Naive thymus-derived CD4-positive, alpha-beta T cell (primary cell): ENCODE data around the gene RASA4B. TPM values are rescaled to one million over a fixed set of nuclear protein-coding genes. Genes with fewer than 3 reads are reported as not detected.
"Not testable (repeated sequence)": the region's sequence is repeated elsewhere in the genome, so short reads cannot be mapped to it uniquely, and the experiment has no call there.

Experiments
- ATAC-seq: fragments of 150-1000 bp; cut with Tn5 transposase; 2 replicates; pipeline ENCODE4 v1.10.0; 2021; ENCODE audit warnings: mild to moderate bottlenecking, moderate library complexity
- CTCF ChIA-PET: fragments of 350-600 bp; sonication (Branson Sonifier 250); formaldehyde crosslinking; loops from one replicate; lab custom pipeline; 2021; ENCODE audit warnings: antibody characterized with exemption; lab: Charles Lee
- POLR2A ChIA-PET: fragments of 350-600 bp; sonication (Branson Sonifier 250); formaldehyde crosslinking; loops from one replicate; lab custom pipeline; 2021; ENCODE audit warnings: antibody characterized with exemption, inconsistent platforms; lab: Charles Lee
- DNase-seq, 9 donors: peaks; one replicate each; pipeline versions ENCODE4 v3.0.0 to v3.0.0-alpha.2; 2020 to 2022; ENCODE audit warnings: mixed read lengths in 1 of 9
- H3K27ac ChIP-seq: one replicate; pipeline ENCODE4 v1.7.0; 2013; ENCODE audit warnings: mild to moderate bottlenecking, low read depth, low read length, moderate library complexity
- H3K27me3 ChIP-seq, 2 donors: one replicate each; pipeline ENCODE4 v1.7.0; 2013; ENCODE audit warnings: low read length in 2 of 2, mild to moderate bottlenecking in 2 of 2, moderate library complexity in 2 of 2; ENCODE audit not compliant: control insufficient read depth in 2 of 2, insufficient read depth in 2 of 2
- H3K36me3 ChIP-seq, 3 experiments: 1 replicate in 2 of 3; 2 replicates in 1 of 3; pipeline ENCODE4 v1.7.0; 2013; ENCODE audit warnings: low read length in 3 of 3, mild to moderate bottlenecking in 3 of 3, moderate library complexity in 1 of 3; ENCODE audit not compliant: insufficient read depth in 3 of 3, control insufficient read depth in 2 of 3
- H3K4me1 ChIP-seq, 2 donors: one replicate each; pipeline ENCODE4 v1.7.0; 2013; ENCODE audit warnings: low read length in 2 of 2, mild to moderate bottlenecking in 2 of 2, moderate library complexity in 1 of 2; ENCODE audit not compliant: control insufficient read depth in 2 of 2, insufficient read depth in 2 of 2
- H3K4me3 ChIP-seq: 2 replicates; pipeline ENCODE4 v1.7.0; 2013; ENCODE audit warnings: mild to moderate bottlenecking, low read length
- H3K9me3 ChIP-seq, 3 experiments: 1 replicate in 2 of 3; 2 replicates in 1 of 3; pipeline ENCODE4 v1.7.0; 2013; ENCODE audit warnings: low read length in 3 of 3; ENCODE audit not compliant: control insufficient read depth in 2 of 3
- H3K27ac Mint-ChIP-seq, 9 donors: one replicate each; pipeline ENCODE4 v1.8.0; 2020 to 2022; ENCODE audit warnings: mixed read lengths in 9 of 9, mild to moderate bottlenecking in 8 of 9, moderate library complexity in 5 of 9, inconsistent platforms in 2 of 9
- H3K27me3 Mint-ChIP-seq, 5 donors: one replicate each; pipeline ENCODE4 v1.8.0; 2021 to 2022; ENCODE audit warnings: mixed read lengths in 5 of 5, mild to moderate bottlenecking in 1 of 5
- H3K36me3 Mint-ChIP-seq, 5 donors: one replicate each; pipeline ENCODE4 v1.8.0; 2020 to 2022; ENCODE audit warnings: mixed read lengths in 5 of 5, mild to moderate bottlenecking in 3 of 5, inconsistent platforms in 1 of 5
- H3K4me1 Mint-ChIP-seq, 7 donors: one replicate each; pipeline ENCODE4 v1.8.0; 2020 to 2022; ENCODE audit warnings: mixed read lengths in 7 of 7, mild to moderate bottlenecking in 3 of 7, inconsistent platforms in 1 of 7
- H3K4me3 Mint-ChIP-seq, 10 donors: one replicate each; pipeline ENCODE4 v1.8.0; 2020 to 2022; ENCODE audit warnings: mild to moderate bottlenecking in 10 of 10, mixed read lengths in 10 of 10, moderate library complexity in 6 of 10, inconsistent platforms in 2 of 10
- H3K9me3 Mint-ChIP-seq, 11 donors: one replicate each; pipeline ENCODE4 v1.8.0; 2020 to 2022; ENCODE audit warnings: mixed read lengths in 11 of 11, mild to moderate bottlenecking in 4 of 11, inconsistent platforms in 1 of 11, moderate library complexity in 1 of 11
- intact Hi-C, 2 donors: fragments of 100-400 bp; cut with micrococcal nuclease; formaldehyde crosslinking; loops; one replicate each; pipeline ENCODE4 v1.15.1; 2023
- polyA plus RNA-seq, 2 donors: library from polyadenylated mRNA; unstranded; fragments of 300-500 nt; fragmentation: Illumina TruSeq; gene quantifications; one replicate each; pipeline ENCODE4 v1.2.3, GENCODE V29; 2021
- total RNA-seq, 6 experiments: library from RNA in 5 of 6; stranded (reverse) in 5 of 6; gene quantifications; 1 replicate in 5 of 6; 2 replicates in 1 of 6; pipeline ENCODE4 v1.2.3 and lab custom pipeline; 2021 to 2026

The RASA4B gene
- total and polyA plus RNA-seq, 7 experiments from 2014 or later = 11.3 to 36.3 (median 22.2) TPM

- DNase-seq, H3K27me3 Mint-ChIP-seq, H3K27me3 ChIP-seq, H3K27ac Mint-ChIP-seq, H3K4me1 ChIP-seq, H3K27ac ChIP-seq, CTCF ChIA-PET, H3K9me3 ChIP-seq, POLR2A ChIA-PET, intact Hi-C loops, H3K4me3 ChIP-seq, ATAC-seq, H3K4me1 Mint-ChIP-seq, H3K36me3 ChIP-seq, H3K36me3 Mint-ChIP-seq, H3K9me3 Mint-ChIP-seq, H3K4me3 Mint-ChIP-seq: not testable (repeated sequence)
Observed at GRCh38 chr7:102524803-102525202, 7.2 kb upstream of the RASA4B start.

DNA sequence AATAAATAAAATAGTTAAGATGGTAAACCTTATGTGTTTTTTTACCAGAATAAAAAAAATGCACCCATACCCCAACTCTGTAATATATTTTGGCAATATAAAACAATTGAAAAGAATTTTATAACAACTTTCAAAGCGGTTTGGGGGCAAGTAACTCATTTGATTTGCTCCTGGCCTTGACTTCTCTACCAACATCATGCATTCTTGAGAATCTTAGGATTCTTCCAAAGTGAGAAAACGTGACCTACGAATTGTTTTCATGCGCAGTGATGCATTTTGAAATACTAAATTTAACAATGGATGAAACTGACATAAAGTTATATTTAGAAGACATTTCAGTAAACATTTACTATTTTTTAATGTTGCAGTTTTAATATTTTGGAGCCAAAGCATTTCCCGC lies 3.2 kb upstream of the RASA4B start:
- DNase-seq, H3K9me3 Mint-ChIP-seq, H3K4me3 Mint-ChIP-seq, ATAC-seq, H3K36me3 ChIP-seq, H3K36me3 Mint-ChIP-seq, H3K4me1 ChIP-seq, intact Hi-C loops, H3K27ac ChIP-seq, H3K4me3 ChIP-seq, H3K27me3 ChIP-seq, CTCF ChIA-PET, H3K27ac Mint-ChIP-seq, H3K4me1 Mint-ChIP-seq, H3K27me3 Mint-ChIP-seq, POLR2A ChIA-PET, H3K9me3 ChIP-seq: not testable (repeated sequence)

- H3K9me3 ChIP-seq, H3K27ac Mint-ChIP-seq: not testable (repeated sequence)
Observed at GRCh38 chr7:102516951-102517350, 626 bp downstream of the RASA4B start.

GRCh38 chr7:102515889-102516288 lies 1.7 kb downstream of the RASA4B start:
- H3K9me3 ChIP-seq, H3K27ac ChIP-seq, H3K27ac Mint-ChIP-seq, H3K4me1 Mint-ChIP-seq, H3K4me3 ChIP-seq, H3K4me3 Mint-ChIP-seq, intact Hi-C loops, ATAC-seq, H3K4me1 ChIP-seq, H3K9me3 Mint-ChIP-seq, H3K27me3 ChIP-seq, CTCF ChIA-PET, H3K36me3 Mint-ChIP-seq, POLR2A ChIA-PET, DNase-seq, H3K27me3 Mint-ChIP-seq, H3K36me3 ChIP-seq: not testable (repeated sequence)

More at GRCh38 chr7:102516951-102517350, 626 bp downstream of the RASA4B start:
- ATAC-seq, H3K27me3 Mint-ChIP-seq, H3K9me3 Mint-ChIP-seq, H3K4me3 Mint-ChIP-seq, H3K36me3 Mint-ChIP-seq, H3K27me3 ChIP-seq, H3K4me1 Mint-ChIP-seq, H3K36me3 ChIP-seq, DNase-seq, H3K4me1 ChIP-seq, intact Hi-C loops, CTCF ChIA-PET, POLR2A ChIA-PET, H3K27ac ChIP-seq, H3K4me3 ChIP-seq: not testable (repeated sequence)

DNA sequence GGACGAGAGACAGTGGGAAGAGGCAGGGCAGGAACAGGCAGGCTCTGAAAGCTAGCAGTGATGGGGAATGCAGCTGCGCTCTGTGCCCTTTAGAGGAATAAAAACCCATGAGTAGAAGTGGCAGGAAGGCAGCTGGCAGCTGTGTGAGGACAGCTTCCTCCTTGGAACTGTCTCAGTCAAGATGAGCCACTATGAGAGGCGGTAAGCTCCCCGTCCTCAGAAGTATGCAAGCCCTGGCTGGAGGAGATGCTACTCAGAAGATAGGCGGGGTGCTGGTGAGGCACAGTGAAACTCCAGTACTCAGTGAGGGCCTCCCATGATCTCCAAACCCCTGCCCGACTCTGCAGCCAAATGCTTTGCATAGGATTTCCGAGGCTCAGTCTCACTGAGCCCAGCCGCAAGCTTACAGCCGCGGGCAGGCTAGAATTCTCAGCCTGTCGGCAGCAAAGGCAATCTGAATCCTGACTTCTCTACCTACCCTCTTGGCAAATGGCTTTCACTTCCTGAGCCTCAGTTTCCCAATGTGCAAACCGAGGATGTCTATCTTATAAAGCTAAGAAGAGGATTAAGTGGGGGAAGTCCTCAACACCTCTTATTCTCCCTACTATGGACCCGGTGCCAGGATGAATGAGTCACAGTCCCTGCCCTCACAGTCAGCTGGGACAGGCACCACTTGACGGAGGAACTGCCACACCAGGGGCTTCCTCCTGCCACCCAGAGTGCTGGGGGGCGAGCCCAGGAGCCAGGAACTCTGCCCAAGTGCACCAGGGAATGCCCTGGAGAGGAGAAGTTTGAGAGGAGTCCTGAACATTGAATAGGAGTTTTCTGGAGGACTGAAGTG lies 2.5 kb downstream of the RASA4B start:
- intact Hi-C loops, H3K4me3 ChIP-seq, H3K27me3 ChIP-seq, H3K36me3 Mint-ChIP-seq, H3K9me3 Mint-ChIP-seq, H3K4me1 Mint-ChIP-seq, H3K27me3 Mint-ChIP-seq, H3K27ac Mint-ChIP-seq, H3K4me3 Mint-ChIP-seq, H3K4me1 ChIP-seq, H3K9me3 ChIP-seq, POLR2A ChIA-PET, H3K27ac ChIP-seq, CTCF ChIA-PET, DNase-seq, ATAC-seq, H3K36me3 ChIP-seq: not testable (repeated sequence)

DNA sequence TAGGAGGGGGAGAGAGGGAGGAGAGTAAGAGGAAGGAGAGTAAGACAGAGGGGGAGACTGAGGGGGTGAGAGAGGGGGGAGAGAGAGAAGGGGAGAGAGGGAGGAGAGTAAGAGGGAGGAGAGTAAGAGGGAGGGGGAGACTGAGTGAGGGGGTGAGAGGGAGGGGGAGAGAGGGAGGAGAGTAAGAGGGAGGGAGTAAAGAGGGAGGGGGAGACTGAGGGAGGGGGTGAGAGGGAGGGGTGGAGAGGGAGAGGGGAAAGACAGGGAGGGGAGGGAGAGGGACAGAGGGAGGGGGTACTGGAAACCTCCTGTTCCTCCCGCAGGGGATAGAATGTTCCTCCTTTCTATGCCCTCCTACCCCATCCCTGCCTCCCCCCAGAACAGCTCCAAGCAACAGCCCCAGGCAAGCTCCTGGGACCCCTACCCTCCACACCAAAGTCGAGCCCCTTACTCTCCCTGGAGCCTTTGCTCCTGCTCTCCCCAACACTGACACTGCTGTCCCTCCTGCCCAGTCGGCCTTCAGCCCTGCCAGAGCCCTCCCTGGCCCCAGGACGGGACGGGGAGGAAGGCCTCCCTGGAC lies 4.8 kb downstream of the RASA4B start:
- H3K4me1 Mint-ChIP-seq, H3K27me3 ChIP-seq, POLR2A ChIA-PET, H3K4me1 ChIP-seq, CTCF ChIA-PET, H3K4me3 ChIP-seq, H3K36me3 ChIP-seq, H3K9me3 ChIP-seq, H3K36me3 Mint-ChIP-seq, H3K27ac Mint-ChIP-seq, H3K9me3 Mint-ChIP-seq, H3K27me3 Mint-ChIP-seq, intact Hi-C loops, H3K27ac ChIP-seq: not testable (repeated sequence)
- H3K4me3 Mint-ChIP-seq = peak overlapping the region in 4 of 10 donors; percentile 33 to 64 (median 58)
- DNase-seq (peak in 2 of 9 donors; percentile 30 to 39), ATAC-seq (peak; percentile 10)
